Measurements from ENCODE around the gene ASIC4. TPM values are rescaled to one million over a fixed set of nuclear protein-coding genes. Genes with fewer than 3 reads are reported as not detected.

ASIC4 gene
- total and polyA plus RNA-seq, 2 experiments from 2014 or later, result not detected

DNA sequence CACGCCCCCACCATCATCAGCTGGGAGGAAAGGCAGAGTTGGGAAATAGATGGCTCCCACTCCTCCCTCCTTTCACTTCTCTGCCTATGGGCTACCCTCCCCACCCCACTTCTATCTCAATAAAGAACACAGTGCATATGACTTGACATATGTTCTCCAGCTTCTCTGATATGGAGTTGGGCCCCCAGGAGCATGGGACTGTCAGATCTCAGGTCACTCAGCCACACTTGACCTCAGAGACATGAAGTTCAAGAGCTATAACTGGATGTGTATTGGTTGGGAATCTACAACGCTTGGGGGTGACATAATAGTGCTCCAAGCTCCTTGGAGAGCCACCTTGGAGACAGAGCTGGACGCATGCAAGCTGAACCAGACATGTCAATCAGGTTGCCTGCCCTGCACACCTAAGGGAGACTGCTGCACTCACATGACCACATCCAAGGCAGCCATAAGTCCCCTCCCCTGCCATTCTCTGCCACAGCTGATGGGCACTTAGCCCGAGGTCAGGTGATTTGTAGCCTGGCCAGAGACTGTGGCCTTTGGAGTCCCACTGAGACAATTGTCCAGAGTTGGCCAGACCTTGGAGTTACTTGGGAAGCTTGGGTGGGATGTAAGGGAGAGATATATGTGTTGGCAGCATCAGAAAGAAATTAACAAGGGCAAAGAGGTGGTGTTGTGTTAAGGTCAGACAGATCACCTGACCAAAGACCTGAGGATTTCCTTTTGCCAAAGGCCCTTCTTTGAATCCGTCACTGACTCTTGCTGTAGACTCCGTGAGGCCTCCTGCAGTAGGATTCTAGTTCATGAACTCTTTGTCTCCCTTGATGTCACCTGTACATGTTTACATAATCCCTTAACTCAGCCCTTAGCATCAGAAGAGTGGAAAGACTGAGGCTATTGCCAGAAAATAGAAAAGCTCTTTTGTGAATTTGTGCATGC lies 61.6 kb downstream of the ASIC4 start:
- no peaks in the 10 kb centered on the region for H4K20me1 ChIP-seq (ENCODE audit: insufficient read depth, poor library complexity, severe bottlenecking)
- H3K36me3 ChIP-seq (replicated peaks; ENCODE audit: insufficient read depth, low read depth), result no peaks in the 10 kb centered on the region
- peak overlapping the region; percentile 35 for H3K4me2 ChIP-seq
- peak overlapping the region; percentile 49 for H3K27ac ChIP-seq
- H3K4me3 ChIP-seq, result no peak overlapping the region
- H3K27me3 ChIP-seq, result no peaks in the 10 kb centered on the region
- WGBS (ENCODE audit: low lambda C conversion rate, missing lambda C conversion rate), result 83% methylated on average over 6 of the region's 6 CpGs
- TF ChIP-seq EZH2phosphoT487 (IDR thresholded peaks at IDR 0.05; ENCODE audit: low read depth, severe bottlenecking, unreplicated experiment) (no peak), CTCF (IDR thresholded peaks at IDR 0.05; ENCODE audit: poor library complexity) (no peak), EZH2 (IDR thresholded peaks at IDR 0.05; ENCODE audit: borderline replicate concordance) (no peak)
- H3K9me3 ChIP-seq (ENCODE audit: low read depth), result no peaks in the 10 kb centered on the region
- no peaks in the 10 kb centered on the region for H3K79me2 ChIP-seq
- DNase-seq (ENCODE audit: low spot score), result no peak
- H2AFZ ChIP-seq, result no peak overlapping the region
- H3K4me1 ChIP-seq (ENCODE audit: insufficient read depth), result peaks cover 16% of the 10 kb centered on the region
- no peaks in the 10 kb centered on the region for H3K9me2 ChIP-seq (replicated peaks; ENCODE audit: insufficient read depth)

- H3K79me2 ChIP-seq, result no peaks in the 10 kb centered on the region
- DNase-seq (ENCODE audit: low spot score), result peak; percentile 86
- peaks cover 12% of the 10 kb centered on the region for H3K4me1 ChIP-seq (ENCODE audit: insufficient read depth)
- 21% methylated on average over 15 of the region's 15 CpGs for WGBS (ENCODE audit: low lambda C conversion rate, missing lambda C conversion rate)
- peak overlapping the region; percentile 35 for H3K4me2 ChIP-seq
- no peaks in the 10 kb centered on the region for H3K36me3 ChIP-seq (replicated peaks; ENCODE audit: insufficient read depth, low read depth)
- H3K4me3 ChIP-seq, result no peak overlapping the region
- no peaks in the 10 kb centered on the region for H3K27me3 ChIP-seq
- peak overlapping the region; percentile 59 for H3K27ac ChIP-seq
- no peak overlapping the region for H2AFZ ChIP-seq
- H3K9me2 ChIP-seq (replicated peaks; ENCODE audit: insufficient read depth), result no peaks in the 10 kb centered on the region
- no peaks in the 10 kb centered on the region for H3K9me3 ChIP-seq (ENCODE audit: low read depth)
- H4K20me1 ChIP-seq (ENCODE audit: insufficient read depth, poor library complexity, severe bottlenecking), result no peaks in the 10 kb centered on the region
- no peak for TF ChIP-seq CTCF (IDR thresholded peaks at IDR 0.05; ENCODE audit: poor library complexity)
- no peak for TF ChIP-seq EZH2 (IDR thresholded peaks at IDR 0.05; ENCODE audit: borderline replicate concordance)
- no peak for TF ChIP-seq EZH2phosphoT487 (IDR thresholded peaks at IDR 0.05; ENCODE audit: low read depth, severe bottlenecking, unreplicated experiment)
Observed at GRCh38 chr2:219576505-219577388, 62.5 kb downstream of the ASIC4 start.

- WGBS (ENCODE audit: low lambda C conversion rate, missing lambda C conversion rate), result 79% methylated on average over 8 of the region's 8 CpGs
Observed at GRCh38 chr2:219578811-219579613, 64.7 kb downstream of the ASIC4 start.

More at GRCh38 chr2:219578811-219579613, 64.7 kb downstream of the ASIC4 start:
- Histone ChIP-seq H3K4me3 (no peak overlapping the region), H3K4me1 (ENCODE audit: insufficient read depth) (peaks cover 4% of the 10 kb centered on the region), H3K27me3 (no peaks in the 10 kb centered on the region), H3K9me3 (ENCODE audit: low read depth) (no peaks in the 10 kb centered on the region), H3K27ac (peak overlapping the region; percentile 64), H3K4me2 (no peak overlapping the region), H3K36me3 (replicated peaks; ENCODE audit: insufficient read depth, low read depth) (no peaks in the 10 kb centered on the region), H3K79me2 (no peaks in the 10 kb centered on the region), H4K20me1 (ENCODE audit: insufficient read depth, poor library complexity, severe bottlenecking) (no peaks in the 10 kb centered on the region), H3K9me2 (replicated peaks; ENCODE audit: insufficient read depth) (no peaks in the 10 kb centered on the region), H2AFZ (no peak overlapping the region)
- no peak for DNase-seq (ENCODE audit: low spot score)
- TF ChIP-seq CTCF (IDR thresholded peaks at IDR 0.05; ENCODE audit: poor library complexity) (no peak), EZH2 (IDR thresholded peaks at IDR 0.05; ENCODE audit: borderline replicate concordance) (no peak), EZH2phosphoT487 (IDR thresholded peaks at IDR 0.05; ENCODE audit: low read depth, severe bottlenecking, unreplicated experiment) (no peak)

Data from hepatocyte (in vitro differentiated cells).